NCI-H1694 (cell line): Measurements from ENCODE around the gene FAM193B.
"Not testable (repeated sequence)": the region's sequence is repeated elsewhere in the genome, so short reads cannot be mapped to it uniquely, and the experiment has no call there.

Experiments
- DNase-seq: peaks from one replicate; lab custom pipeline; 2025; lab: John Stamatoyannopoulos, UW

The FAM193B gene

DNA sequence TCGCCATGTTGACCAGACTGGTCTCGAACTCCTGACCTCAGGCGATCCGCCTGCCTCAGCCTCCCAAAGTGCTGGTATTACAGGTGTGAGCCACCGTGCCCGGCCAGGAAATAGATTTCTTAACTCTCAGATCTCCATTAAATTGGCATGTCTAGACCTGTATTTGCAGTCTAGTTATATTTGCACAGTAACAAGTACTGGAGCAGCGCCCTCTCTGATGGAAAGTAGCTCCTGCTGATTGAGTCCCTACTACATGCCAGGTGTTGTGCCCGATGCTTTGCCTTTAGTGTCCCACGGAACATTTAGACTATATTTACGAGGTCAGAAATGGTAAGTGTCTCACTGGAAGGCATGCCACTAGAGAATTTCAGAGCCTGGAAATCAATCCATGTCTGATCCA lies 21.8 kb upstream of the FAM193B start:
- no peak for DNase-seq

DNA sequence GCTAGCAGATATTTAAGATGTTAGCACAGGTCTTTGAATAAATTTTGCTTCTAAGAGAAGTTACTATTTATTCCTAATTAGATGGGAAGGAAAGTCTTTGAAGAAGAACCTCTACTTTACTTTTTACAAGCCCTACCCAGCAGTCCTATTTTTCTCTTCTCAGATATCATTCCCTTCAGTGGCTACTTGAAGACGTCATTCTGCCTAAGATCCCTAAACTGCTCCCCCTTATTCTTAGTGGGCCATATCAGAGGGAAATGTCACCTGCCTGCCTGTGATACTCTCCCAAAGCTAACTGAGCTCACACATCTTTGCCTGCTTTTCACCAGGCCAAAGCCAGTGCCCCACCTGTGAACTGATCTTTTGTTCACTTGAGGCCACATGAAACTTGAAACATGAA lies 21.1 kb upstream of the FAM193B start:
- no peak for DNase-seq

GRCh38 chr5:177569894-177570293 lies 15.5 kb upstream of the FAM193B start:
- no peak for DNase-seq

DNA sequence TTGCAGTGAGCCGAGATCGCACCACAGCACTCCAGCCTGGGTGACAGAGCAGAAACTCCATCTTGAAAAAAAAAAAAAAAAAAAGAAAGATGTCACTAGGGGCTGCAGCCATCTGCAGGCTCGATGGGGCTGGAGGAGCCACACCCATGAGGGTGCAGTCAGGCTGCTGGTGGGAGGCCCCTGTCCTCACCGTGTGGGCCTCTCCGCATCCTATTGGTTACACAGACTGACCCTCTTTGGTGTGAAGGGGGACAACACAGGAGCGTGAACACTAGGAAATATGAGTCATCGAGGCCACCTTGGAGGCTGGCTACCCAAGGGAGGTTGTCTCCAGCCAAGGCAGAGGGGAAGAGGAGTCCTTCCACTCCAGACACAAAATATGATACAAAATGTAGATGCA lies 14.0 kb upstream of the FAM193B start:
- no peak for DNase-seq

GRCh38 chr5:177565046-177565445 lies 10.7 kb upstream of the FAM193B start:
- DNase-seq = no peak

DNA sequence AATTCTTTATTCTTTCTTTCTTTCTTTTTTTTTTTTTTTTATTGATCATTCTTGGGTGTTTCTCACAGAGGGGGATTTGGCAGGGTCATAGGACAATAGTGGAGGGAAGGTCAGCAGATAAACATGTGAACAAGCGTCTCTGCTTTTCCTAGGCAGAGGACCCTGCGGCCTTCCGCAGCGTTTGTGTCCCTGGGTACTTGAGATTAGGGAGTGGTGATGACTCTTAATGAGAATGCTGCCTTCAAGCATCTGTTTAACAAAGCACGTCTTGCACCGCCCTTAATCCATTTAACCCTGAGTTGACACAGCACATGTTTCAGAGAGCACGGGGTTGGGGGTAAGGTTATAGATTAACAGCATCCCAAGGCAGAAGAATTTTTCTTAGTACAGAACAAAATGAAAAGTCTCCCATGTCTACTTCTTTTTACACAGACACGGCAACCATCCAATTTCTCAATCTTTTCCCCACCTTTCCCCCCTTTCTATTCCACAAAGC lies 5.1 kb upstream of the FAM193B start:
- not testable (repeated sequence) for DNase-seq

DNA sequence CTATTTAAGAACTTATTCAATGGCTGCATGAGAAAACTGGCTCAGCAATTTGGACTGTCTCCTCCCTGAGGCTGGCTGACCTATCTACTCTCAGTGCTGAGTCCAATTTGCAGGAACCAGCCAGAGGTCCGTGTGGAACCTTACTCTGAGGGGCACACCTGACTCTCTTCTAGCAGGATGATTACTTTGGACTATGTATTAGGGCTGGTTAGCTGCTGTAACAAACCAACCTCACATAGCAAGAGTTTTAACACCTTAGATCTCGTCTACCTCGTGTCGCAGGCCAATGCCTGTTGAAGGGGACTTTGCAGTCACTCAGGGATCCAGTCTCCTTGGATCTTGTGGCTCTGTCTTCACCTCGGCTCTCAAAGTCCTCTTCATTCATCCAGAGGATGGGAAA lies 3.4 kb upstream of the FAM193B start:
- DNase-seq = no peak

- no peak for DNase-seq
These were observed 2.8 kb upstream of the FAM193B start for GRCh38 chr5:177557041-177557647.

DNA sequence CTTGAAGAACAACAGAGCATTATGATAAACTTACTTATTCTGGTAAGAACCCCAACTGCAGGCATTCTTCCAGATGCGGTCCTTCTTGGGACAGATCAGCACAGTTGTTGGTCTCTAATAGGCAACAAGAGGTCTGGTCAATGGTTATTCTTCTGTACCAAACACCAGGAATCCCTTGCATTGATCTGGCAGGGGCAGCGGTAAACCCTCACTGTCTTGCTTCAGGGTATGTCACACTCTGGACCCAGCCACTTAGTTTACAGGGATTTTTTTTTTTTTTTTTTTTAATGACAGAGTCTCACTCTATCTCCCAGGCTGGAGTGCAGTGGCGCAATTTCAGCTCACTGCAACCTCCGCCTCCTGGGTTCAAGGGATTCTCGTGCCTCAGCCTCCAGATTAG lies 1.3 kb upstream of the FAM193B start:
- no peak for DNase-seq

GRCh38 chr5:177555228-177555627 lies 865 bp upstream of the FAM193B start:
- DNase-seq = no peak

DNA sequence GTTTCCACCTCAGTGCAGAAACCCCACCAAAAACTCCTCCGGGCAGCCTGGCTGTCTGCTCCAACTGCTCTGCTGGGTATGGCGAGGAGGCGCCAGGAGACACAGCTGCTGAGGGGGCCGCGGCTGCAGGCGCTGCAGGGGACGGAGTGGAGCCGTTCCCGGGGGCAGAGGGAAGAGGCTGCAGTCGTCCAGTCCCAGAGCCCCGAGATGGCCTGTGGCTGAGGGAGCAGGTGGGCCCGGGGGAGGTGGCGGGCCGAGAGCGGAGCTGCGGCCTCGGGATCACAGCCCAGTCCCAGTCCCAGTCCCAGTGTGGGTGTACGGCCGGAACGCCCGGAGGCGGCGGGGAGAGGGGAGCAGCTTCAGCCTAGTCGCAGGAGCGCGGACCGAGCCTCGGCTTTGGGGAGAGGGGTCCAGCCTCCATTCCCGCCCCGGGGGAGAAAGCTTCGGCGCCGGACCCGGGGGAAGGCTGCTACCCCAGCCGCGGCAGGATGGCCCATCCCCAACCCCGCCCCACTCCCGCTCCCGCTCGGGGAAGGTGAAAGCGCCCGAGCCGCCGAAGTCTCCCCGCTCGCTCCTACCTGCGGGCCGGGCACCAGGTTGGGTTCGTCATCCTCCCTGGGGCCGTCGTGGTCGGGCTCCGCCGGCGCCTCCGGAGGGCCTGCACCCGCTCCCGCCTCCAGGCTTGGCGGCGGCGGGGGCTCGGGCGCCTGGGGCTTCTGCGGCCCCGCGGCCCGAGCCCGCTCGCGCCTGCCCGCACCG lies 513 bp downstream of the FAM193B start:
- DNase-seq = no peak

GRCh38 chr5:177552839-177553455 lies 1.4 kb downstream of the FAM193B start:
- no peak for DNase-seq

GRCh38 chr5:177550122-177550521 lies 4.2 kb downstream of the FAM193B start:
- no peak for DNase-seq

GRCh38 chr5:177548495-177548894 lies 5.9 kb downstream of the FAM193B start:
- no peak for DNase-seq

- DNase-seq = no peak
These were observed 6.6 kb downstream of the FAM193B start for GRCh38 chr5:177547736-177548135.

DNA sequence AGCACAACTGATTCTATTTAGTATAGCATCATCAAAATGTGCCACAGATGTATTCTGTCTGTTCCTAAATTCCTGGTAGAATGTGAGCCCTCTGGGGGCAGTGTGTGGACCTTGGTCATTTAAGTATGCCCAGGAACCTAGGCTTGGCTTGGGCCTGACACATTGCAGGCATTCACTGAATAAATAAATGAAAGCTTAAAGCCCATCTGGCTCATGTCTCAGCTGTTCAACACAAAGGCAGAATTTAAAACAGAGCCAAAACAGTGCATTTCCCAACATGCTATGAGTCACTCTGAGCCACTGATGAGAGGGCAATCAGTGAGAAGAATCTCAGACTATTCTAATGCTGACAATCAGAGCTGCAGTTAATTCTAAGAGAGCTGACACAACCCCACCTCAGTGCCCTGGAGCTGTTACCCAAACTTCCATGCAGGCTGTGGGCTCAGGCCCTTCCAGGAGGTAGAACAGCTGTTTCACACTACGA lies 8.1 kb downstream of the FAM193B start:
- DNase-seq = peak; percentile 32

DNA sequence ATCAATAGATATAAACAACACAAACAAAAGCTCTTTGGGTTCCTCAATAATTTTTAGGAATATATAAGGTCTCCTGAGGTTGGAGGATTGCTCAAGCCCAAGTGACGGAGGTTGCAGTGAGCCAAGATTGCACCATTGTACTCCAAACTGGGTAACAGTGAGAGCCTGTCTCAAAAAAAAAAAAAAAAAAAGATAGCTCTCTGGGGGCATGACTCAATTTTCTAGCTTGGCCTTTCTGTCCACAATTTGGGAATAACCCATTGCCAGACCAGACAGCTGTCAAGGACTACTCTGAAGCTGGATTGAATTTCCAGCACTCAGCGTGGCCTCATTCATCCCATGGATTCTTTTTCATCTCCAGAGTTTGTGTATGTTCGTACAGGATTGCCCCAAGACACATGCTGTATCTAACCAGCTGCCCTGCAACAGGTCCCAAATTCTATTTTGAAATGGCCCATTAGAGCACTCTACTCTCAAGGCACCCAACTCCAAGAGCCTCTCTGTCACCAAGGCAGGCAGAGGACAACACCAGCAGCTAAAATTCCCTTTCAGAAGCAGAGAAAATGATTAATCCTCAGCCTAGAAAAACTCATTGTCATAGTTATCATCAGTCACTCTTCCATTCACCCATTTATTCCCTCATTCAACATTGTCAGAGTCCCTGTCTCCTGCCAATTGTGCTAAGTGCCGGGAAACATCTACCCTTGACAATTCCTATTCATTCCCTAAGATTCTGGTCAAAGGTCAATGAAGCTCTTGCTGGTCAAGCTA lies 8.7 kb downstream of the FAM193B start:
- DNase-seq = no peak

DNA sequence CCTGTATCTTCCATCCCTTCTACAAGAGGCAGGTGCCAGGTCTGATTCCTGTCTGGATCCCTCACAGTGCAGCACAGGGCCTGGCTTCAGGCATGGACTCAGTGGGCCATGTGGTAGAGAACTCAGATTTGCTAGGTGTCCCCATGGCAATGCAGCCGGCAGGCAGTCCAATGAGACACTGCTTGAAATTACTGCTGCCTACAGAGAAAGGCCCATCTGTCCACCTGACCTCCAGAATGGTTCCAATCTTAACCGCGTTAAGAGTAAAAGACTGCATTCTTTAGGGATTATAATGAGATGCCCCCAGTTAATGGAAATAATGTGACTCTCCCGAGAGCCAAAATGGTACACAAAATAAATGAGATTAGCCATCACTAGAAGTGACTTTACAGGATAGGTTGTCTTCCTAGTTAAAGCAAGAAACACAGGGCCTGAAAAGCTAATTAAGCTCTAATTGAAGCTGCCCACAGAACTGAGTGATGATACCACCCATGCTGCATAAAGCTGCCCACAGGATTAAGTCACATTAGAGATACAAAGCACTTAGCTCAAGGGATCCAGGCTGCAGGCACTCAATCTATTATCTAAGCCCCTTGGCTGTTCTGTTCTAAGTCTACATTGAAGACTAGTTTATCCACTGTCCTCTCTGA lies 11.4 kb downstream of the FAM193B start:
- DNase-seq = no peak

DNA sequence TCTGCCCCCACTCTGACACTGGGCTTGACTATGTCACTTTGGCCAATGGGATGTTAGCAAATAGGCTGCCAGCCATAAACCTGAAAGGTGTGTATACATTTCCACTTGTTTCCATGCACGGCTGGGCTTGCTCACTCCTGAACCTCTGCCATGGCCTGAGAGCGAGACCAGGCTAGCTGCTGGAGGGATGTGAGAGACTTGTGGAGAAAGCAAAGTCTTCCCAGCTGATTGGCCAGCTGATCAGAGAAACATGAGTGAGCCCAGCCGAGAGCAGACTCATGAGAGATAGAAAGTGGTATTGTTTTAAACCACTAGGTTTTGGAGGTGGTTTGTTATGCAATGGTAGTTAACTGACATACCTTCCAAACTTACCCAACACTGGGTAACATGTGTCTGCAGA lies 13.9 kb downstream of the FAM193B start:
- DNase-seq = no peak

DNA sequence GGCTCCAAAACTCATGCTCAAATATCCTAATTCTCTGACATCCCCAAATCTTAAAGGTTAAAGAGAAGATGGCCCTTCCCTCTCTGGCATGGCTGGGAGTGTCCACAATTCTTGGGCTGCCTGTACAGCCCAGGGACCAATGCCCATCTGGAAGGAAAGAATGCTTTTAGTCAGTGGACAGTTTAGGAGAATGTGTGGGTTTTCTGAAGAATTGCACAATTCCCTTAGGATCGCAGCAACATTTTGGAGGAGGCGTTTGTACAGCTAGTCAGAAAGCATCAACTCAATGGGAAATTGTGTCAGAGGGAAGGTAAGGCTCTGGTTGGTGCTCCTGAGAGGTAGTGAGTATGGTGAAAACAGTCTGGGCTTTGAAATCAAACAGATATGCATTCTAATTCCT lies 15.0 kb downstream of the FAM193B start:
- DNase-seq = no peak

DNA sequence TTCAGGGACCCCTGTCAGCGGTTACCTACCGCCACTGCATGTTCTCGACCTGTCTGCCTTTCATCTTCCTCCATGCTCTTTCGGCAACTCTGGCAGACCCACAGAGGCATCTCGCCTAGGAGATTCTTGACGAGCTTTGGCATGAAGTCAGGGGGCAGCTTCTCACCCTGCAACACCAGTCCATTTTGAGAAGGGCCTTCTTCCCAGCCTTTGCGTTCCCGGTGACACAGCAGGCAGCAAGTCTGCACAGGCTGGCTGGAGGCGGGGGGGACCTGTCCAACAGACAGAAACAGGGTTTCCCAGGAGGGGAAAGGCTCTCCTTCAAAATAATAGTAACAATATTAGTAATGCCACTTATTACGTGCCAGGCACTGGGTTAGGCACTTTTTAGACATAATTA lies 15.5 kb downstream of the FAM193B start:
- DNase-seq = no peak
